ENCODE results near the gene UMPS.

GRCh38 chr3:124705552-124705951, 24.7 kb upstream of the UMPS start:
- TF ChIP-seq CTCF (conservative IDR thresholded peaks at IDR 0.05; ENCODE audit: low read length) (no peak), EZH2phosphoT487 (IDR thresholded peaks at IDR 0.05; ENCODE audit: borderline replicate concordance) (no peak)

All from Loucy (cell line).